Measurements from ENCODE around the gene GKN2. TPM values are rescaled to one million over a fixed set of nuclear protein-coding genes. Genes with fewer than 3 reads are reported as not detected.

The GKN2 gene
- total RNA-seq, 1 experiment from 2014 or later = not detected

- no TSS peak for BruUV-seq (replicated peaks)
- ChIA-PET CTCF (no interaction called here), POLR2A (ENCODE audit: low non-redundant PET) (interaction anchor here (0.6 kb wide), 1 partner anchor 20 kb away, joined by 3 read pairs; no protein-coding TSS in a partner anchor)
- Histone ChIP-seq H3K36me3 (ENCODE audit: insufficient read depth, low read length, poor library complexity, severe bottlenecking) (no peaks in the 10 kb centered on the region), H3K4me3 (ENCODE audit: low read depth, low read length, poor library complexity, severe bottlenecking) (no peak overlapping the region), H3K9me3 (ENCODE audit: low read depth, low read length, poor library complexity, severe bottlenecking) (no peaks in the 10 kb centered on the region), H3K27me3 (replicated peaks; ENCODE audit: insufficient read depth, low read depth, low read length, poor library complexity) (no peaks in the 10 kb centered on the region), H3K27ac (ENCODE audit: low read depth, low read length, poor library complexity, severe bottlenecking) (no peak overlapping the region), H3K4me1 (ENCODE audit: insufficient read depth, low read length, poor library complexity, severe bottlenecking) (peaks cover 4% of the 10 kb centered on the region)
- intact Hi-C loops (cut with micrococcal nuclease; ENCODE audit: unreplicated experiment) = no loop called here
- TF ChIP-seq EZH2 (IDR thresholded peaks at IDR 0.05; ENCODE audit: borderline replicate concordance, low read depth, low read length, poor library complexity, severe bottlenecking) (no peak), CTCF (conservative IDR thresholded peaks at IDR 0.05; ENCODE audit: low read depth, low read length) (no peak)
- DNase-seq (ENCODE audit: low spot score) = no peak
These were observed 4.0 kb downstream of the GKN2 start for GRCh38 chr2:68948710-68949109.

GRCh38 chr2:68946117-68946516, 6.6 kb downstream of the GKN2 start:
- intact Hi-C loops (cut with micrococcal nuclease; ENCODE audit: unreplicated experiment) = no loop called here
- Histone ChIP-seq H3K27me3 (replicated peaks; ENCODE audit: insufficient read depth, low read depth, low read length, poor library complexity) (no peaks in the 10 kb centered on the region), H3K27ac (ENCODE audit: low read depth, low read length, poor library complexity, severe bottlenecking) (no peak overlapping the region), H3K36me3 (ENCODE audit: insufficient read depth, low read length, poor library complexity, severe bottlenecking) (no peaks in the 10 kb centered on the region), H3K4me1 (ENCODE audit: insufficient read depth, low read length, poor library complexity, severe bottlenecking) (peaks cover 5% of the 10 kb centered on the region), H3K4me3 (ENCODE audit: low read depth, low read length, poor library complexity, severe bottlenecking) (no peak overlapping the region), H3K9me3 (ENCODE audit: low read depth, low read length, poor library complexity, severe bottlenecking) (no peaks in the 10 kb centered on the region)
- ChIA-PET CTCF (no interaction called here), POLR2A (ENCODE audit: low non-redundant PET) (no interaction called here)
- no TSS peak for BruUV-seq (replicated peaks)
- TF ChIP-seq EZH2 (IDR thresholded peaks at IDR 0.05; ENCODE audit: borderline replicate concordance, low read depth, low read length, poor library complexity, severe bottlenecking) (no peak), CTCF (conservative IDR thresholded peaks at IDR 0.05; ENCODE audit: low read depth, low read length) (no peak)
- DNase-seq (ENCODE audit: low spot score) = no peak

- Histone ChIP-seq H3K4me1 (ENCODE audit: insufficient read depth, low read length, poor library complexity, severe bottlenecking) (peaks cover 5% of the 10 kb centered on the region), H3K27me3 (replicated peaks; ENCODE audit: insufficient read depth, low read depth, low read length, poor library complexity) (no peaks in the 10 kb centered on the region), H3K9me3 (ENCODE audit: low read depth, low read length, poor library complexity, severe bottlenecking) (no peaks in the 10 kb centered on the region), H3K36me3 (ENCODE audit: insufficient read depth, low read length, poor library complexity, severe bottlenecking) (no peaks in the 10 kb centered on the region), H3K27ac (ENCODE audit: low read depth, low read length, poor library complexity, severe bottlenecking) (no peak overlapping the region), H3K4me3 (ENCODE audit: low read depth, low read length, poor library complexity, severe bottlenecking) (no peak overlapping the region)
- intact Hi-C loops (cut with micrococcal nuclease; ENCODE audit: unreplicated experiment) = loop anchor here (1.0 to 5.0 kb wide), 2 partner anchors 153 to 363 kb away; no protein-coding TSS in a partner anchor
- CTCF ChIA-PET = interaction anchor here (1.0 to 1.7 kb wide), 9 partner anchors 9 to 480 kb away, joined by 3 to 25 read pairs (median 3); partner anchors contain the start of gene GKN2
- no TSS peak for BruUV-seq (replicated peaks)
- TF ChIP-seq EZH2 (IDR thresholded peaks at IDR 0.05; ENCODE audit: borderline replicate concordance, low read depth, low read length, poor library complexity, severe bottlenecking) (no peak), CTCF (conservative IDR thresholded peaks at IDR 0.05; ENCODE audit: low read depth, low read length) (peak; percentile 81)
- POLR2A ChIA-PET (ENCODE audit: low non-redundant PET) = interaction anchor here (0.6 kb wide), 2 partner anchors 11 to 634 kb away, joined by 3 read pairs; no protein-coding TSS in a partner anchor
- peak; percentile 83 for DNase-seq (ENCODE audit: low spot score)
These were observed 8.8 kb downstream of the GKN2 start for GRCh38 chr2:68943581-68944568.
